ENCODE data around the gene TMEM69. TPM values are rescaled to one million over a fixed set of nuclear protein-coding genes. Genes with fewer than 3 reads are reported as not detected.

Gene TMEM69
- total and polyA plus RNA-seq, 2 of the 8 experiments (the other 6 are each of a cell fraction or from before 2014, with no cell fraction given): 39.0 to 123 TPM

DNA sequence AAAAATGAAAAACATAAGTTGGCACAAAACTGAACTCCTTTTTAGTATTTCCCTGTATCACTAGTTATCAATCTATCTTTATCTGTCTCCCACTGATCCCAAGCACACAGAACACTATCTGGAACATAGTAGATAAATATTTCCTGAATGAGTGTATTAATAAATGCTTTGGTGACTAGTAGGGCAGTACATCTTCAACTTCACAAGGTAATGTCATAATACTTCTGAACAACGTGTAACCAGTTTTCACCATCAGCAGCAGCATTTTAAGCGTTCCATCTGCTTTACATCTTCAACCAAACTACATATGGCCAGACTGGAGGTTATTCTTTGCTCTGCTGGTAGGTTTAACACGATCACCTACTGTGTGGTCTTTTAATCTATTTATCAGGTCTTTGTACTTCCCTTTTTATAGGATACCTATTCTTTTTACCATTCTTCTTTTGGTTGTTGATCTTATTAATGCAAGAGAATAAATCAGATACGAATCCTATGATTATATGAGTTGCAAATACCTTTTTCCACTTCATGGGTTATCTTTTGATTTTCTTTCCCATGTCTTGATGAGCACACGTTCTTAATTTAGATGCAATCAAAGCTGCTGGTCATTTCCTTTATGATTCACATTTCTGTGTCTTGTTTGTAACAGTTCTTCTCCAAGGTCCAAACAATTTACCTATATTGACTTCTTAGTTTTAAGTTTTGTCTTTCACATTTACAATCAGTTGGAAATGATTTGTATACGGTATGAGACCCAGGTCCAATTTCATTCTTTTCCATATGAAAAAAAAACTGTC lies 17.9 kb upstream of the TMEM69 start (continued):
- TF ChIP-seq, protein P1, sequence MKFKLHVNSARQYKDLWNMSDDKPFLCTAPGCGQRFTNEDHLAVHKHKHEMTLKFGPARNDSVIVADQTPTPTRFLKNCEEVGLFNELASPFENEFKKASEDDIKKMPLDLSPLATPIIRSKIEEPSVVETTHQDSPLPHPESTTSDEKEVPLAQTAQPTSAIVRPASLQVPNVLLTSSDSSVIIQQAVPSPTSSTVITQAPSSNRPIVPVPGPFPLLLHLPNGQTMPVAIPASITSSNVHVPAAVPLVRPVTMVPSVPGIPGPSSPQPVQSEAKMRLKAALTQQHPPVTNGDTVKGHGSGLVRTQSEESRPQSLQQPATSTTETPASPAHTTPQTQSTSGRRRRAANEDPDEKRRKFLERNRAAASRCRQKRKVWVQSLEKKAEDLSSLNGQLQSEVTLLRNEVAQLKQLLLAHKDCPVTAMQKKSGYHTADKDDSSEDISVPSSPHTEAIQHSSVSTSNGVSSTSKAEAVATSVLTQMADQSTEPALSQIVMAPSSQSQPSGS (IDR thresholded peaks at IDR 0.05; ENCODE audit: low read length): no peak
- TF ChIP-seq TEAD4 (IDR thresholded peaks at IDR 0.05; ENCODE audit: low read depth, low read length) (no peak), RAD21 (IDR thresholded peaks at IDR 0.05 in 1 of 2, conservative IDR thresholded peaks at IDR 0.05 in 1 of 2; ENCODE audit: low read depth in 2 of 2, low read length in 2 of 2) (no peak), SIN3A (conservative IDR thresholded peaks at IDR 0.05 in 1 of 2, IDR thresholded peaks at IDR 0.05 in 1 of 2; ENCODE audit: low read depth in 1 of 2, low read length in 2 of 2) (no peak)
- TF ChIP-seq, protein P2, sequence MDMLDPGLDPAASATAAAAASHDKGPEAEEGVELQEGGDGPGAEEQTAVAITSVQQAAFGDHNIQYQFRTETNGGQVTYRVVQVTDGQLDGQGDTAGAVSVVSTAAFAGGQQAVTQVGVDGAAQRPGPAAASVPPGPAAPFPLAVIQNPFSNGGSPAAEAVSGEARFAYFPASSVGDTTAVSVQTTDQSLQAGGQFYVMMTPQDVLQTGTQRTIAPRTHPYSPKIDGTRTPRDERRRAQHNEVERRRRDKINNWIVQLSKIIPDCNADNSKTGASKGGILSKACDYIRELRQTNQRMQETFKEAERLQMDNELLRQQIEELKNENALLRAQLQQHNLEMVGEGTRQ (IDR thresholded peaks at IDR 0.05; ENCODE audit: low read length): no peak
